BLaER1 treated with 17β-estradiol and CSF1 and Interleukin-3, amounts not matched to agents 10 nM and 100 nM (cell line): ENCODE results near the gene IGF2BP3.

ENCODE experiments used
- H3K27ac ChIP-seq, 11 experiments: shearing (Covaris generic); formaldehyde crosslinking; 2 replicates each; pipeline ENCODE4 v1.8.1; 2022
- H3K27me3 ChIP-seq, 11 experiments: shearing (Covaris generic); formaldehyde crosslinking; 2 replicates each; pipeline ENCODE4 v1.8.1; 2022
- H3K36me3 ChIP-seq, 11 experiments: shearing (Covaris generic); formaldehyde crosslinking; 2 replicates each; pipeline ENCODE4 v1.8.1; 2022
- H3K4me1 ChIP-seq, 10 experiments: shearing (Covaris generic); formaldehyde crosslinking; 2 replicates each; pipeline ENCODE4 v1.8.1; 2022
- H3K4me2 ChIP-seq, 11 experiments: shearing (Covaris generic); formaldehyde crosslinking; 2 replicates each; pipeline ENCODE4 v1.8.1; 2022
- H3K4me3 ChIP-seq, 10 experiments: shearing (Covaris generic); formaldehyde crosslinking; 2 replicates each; pipeline ENCODE4 v1.8.1; 2022
- H3K9ac ChIP-seq, 11 experiments: shearing (Covaris generic); formaldehyde crosslinking; 2 replicates each; pipeline ENCODE4 v1.8.1; 2022
- H3K9me3 ChIP-seq, 11 experiments: shearing (Covaris generic); formaldehyde crosslinking; replicated peaks in 1 of 11; 2 replicates each; pipeline ENCODE4 v1.8.1; 2022
- H4K20me1 ChIP-seq, 11 experiments: shearing (Covaris generic); formaldehyde crosslinking; 2 replicates each; pipeline ENCODE4 v1.8.1; 2022
- Cebpa-rat ChIP-seq, 11 experiments: shearing (Covaris generic); IDR thresholded peaks; 2 replicates each; pipeline ENCODE4 v1.8.1; 2022

IGF2BP3 gene

GRCh38 chr7:23295401-23295697, 174.9 kb downstream of the IGF2BP3 start:
- Histone ChIP-seq H3K9me3 (no peaks in the 10 kb centered on the region), H3K27me3 (no peaks in the 10 kb centered on the region), H3K36me3 (peaks cover 0 to 1% (median 0%) of the 10 kb centered on the region in 11 experiments; a peak in 1 of 22 replicates), H3K4me1 (peaks cover 6 to 19% (median 14%) of the 10 kb centered on the region in 10 experiments), H4K20me1 (peaks cover 0 to 6% (median 0%) of the 10 kb centered on the region in 11 experiments; a peak in 3 of 22 replicates), H3K4me3 (no peak overlapping the region), H3K27ac (no peak overlapping the region), H3K9ac (no peak overlapping the region), H3K4me2 (peak overlapping the region in 7 of 11 experiments; percentile 6 to 41 (median 21); a peak in 8 of 22 replicates)
- peak in 1 of 11 experiments; percentile 13; a peak in 1 of 22 replicates for TF ChIP-seq Cebpa-rat (IDR thresholded peaks at IDR 0.05)

- 0 out of 22 replicates have a peak, but pooled peaks cover 0 to 2% (median 0%) of the 10 kb centered on the region in 11 experiments for H4K20me1 ChIP-seq
- H3K4me3 ChIP-seq, result no peak overlapping the region
- no peak overlapping the region for H3K9ac ChIP-seq
- no peak overlapping the region; a peak in 1 of 22 replicates for H3K27ac ChIP-seq
- no peaks in the 10 kb centered on the region for H3K9me3 ChIP-seq
- no peaks in the 10 kb centered on the region for H3K27me3 ChIP-seq
- H3K36me3 ChIP-seq, result no peaks in the 10 kb centered on the region
- H3K4me1 ChIP-seq, result peaks cover under 1 to 13% (median 9%) of the 10 kb centered on the region in 10 experiments; a peak in 15 of 20 replicates
- peak in 8 of 11 experiments; percentile 20 to 78 (median 66); a peak in 12 of 22 replicates for TF ChIP-seq Cebpa-rat (IDR thresholded peaks at IDR 0.05)
- H3K4me2 ChIP-seq, result peak overlapping the region in 8 of 11 experiments; percentile 6 to 41 (median 21); a peak in 8 of 22 replicates
Observed at GRCh38 chr7:23294549-23295400, 175.5 kb downstream of the IGF2BP3 start.

- Histone ChIP-seq H3K36me3 (no peaks in the 10 kb centered on the region), H3K4me2 (peak overlapping the region in 4 of 11 experiments; percentile 21 to 41 (median 34); a peak in 6 of 22 replicates), H3K9ac (no peak overlapping the region), H3K4me3 (no peak overlapping the region), H3K4me1 (peaks cover 0 to 10% (median 8%) of the 10 kb centered on the region in 10 experiments; a peak in 13 of 20 replicates), H4K20me1 (no peaks in the 10 kb centered on the region), H3K27ac (no peak overlapping the region), H3K27me3 (no peaks in the 10 kb centered on the region), H3K9me3 (0 out of 22 replicates have a peak, but pooled peaks cover 0 to 1% (median 0%) of the 10 kb centered on the region in 11 experiments)
- no peak for TF ChIP-seq Cebpa-rat (IDR thresholded peaks at IDR 0.05)
Observed at GRCh38 chr7:23293500-23294073, 176.7 kb downstream of the IGF2BP3 start.

- H3K9me3 ChIP-seq, result peaks cover 0 to 11% (median under 1%) of the 10 kb centered on the region in 11 experiments; a peak in 9 of 22 replicates
- no peak overlapping the region for H3K4me2 ChIP-seq
- no peak overlapping the region for H3K4me3 ChIP-seq
- no peaks in the 10 kb centered on the region for H3K27me3 ChIP-seq
- H3K27ac ChIP-seq, result no peak overlapping the region
- H3K9ac ChIP-seq, result no peak overlapping the region
- H3K4me1 ChIP-seq, result peaks cover 6 to 18% (median 15%) of the 10 kb centered on the region in 10 experiments; a peak in 18 of 20 replicates
- TF ChIP-seq Cebpa-rat (IDR thresholded peaks at IDR 0.05), result no peak
- H4K20me1 ChIP-seq, result no peaks in the 10 kb centered on the region
- no peaks in the 10 kb centered on the region for H3K36me3 ChIP-seq
Observed at GRCh38 chr7:23292623-23293022, 177.7 kb downstream of the IGF2BP3 start.

GRCh38 chr7:23291957-23292560, 178.2 kb downstream of the IGF2BP3 start:
- H3K36me3 ChIP-seq, result no peaks in the 10 kb centered on the region
- H3K9me3 ChIP-seq, result peaks cover 0 to 16% (median 6%) of the 10 kb centered on the region in 11 experiments; a peak in 12 of 22 replicates
- H3K27ac ChIP-seq, result no peak overlapping the region
- H3K4me1 ChIP-seq, result peaks cover 6 to 23% (median 19%) of the 10 kb centered on the region in 10 experiments; a peak in 18 of 20 replicates
- no peak overlapping the region for H3K4me3 ChIP-seq
- TF ChIP-seq Cebpa-rat (IDR thresholded peaks at IDR 0.05), result no peak
- no peaks in the 10 kb centered on the region for H3K27me3 ChIP-seq
- H4K20me1 ChIP-seq, result no peaks in the 10 kb centered on the region
- no peak overlapping the region for H3K9ac ChIP-seq
- H3K4me2 ChIP-seq, result no peak overlapping the region

GRCh38 chr7:23290993-23291392, 179.3 kb downstream of the IGF2BP3 start:
- Histone ChIP-seq H3K4me1 (peaks cover 6 to 23% (median 19%) of the 10 kb centered on the region in 10 experiments; a peak in 18 of 20 replicates), H3K27me3 (no peaks in the 10 kb centered on the region), H3K36me3 (no peaks in the 10 kb centered on the region), H3K27ac (no peak overlapping the region), H3K9me3 (peaks cover 0 to 24% (median 10%) of the 10 kb centered on the region in 11 experiments; a peak in 13 of 22 replicates), H3K9ac (no peak overlapping the region), H3K4me3 (no peak overlapping the region), H4K20me1 (no peaks in the 10 kb centered on the region), H3K4me2 (no peak overlapping the region)
- TF ChIP-seq Cebpa-rat (IDR thresholded peaks at IDR 0.05), result no peak

GRCh38 chr7:23287612-23288011, 182.7 kb downstream of the IGF2BP3 start:
- Histone ChIP-seq H3K9ac (no peak overlapping the region), H3K4me3 (no peak overlapping the region), H4K20me1 (no peaks in the 10 kb centered on the region), H3K9me3 (peaks cover 0 to 27% (median 15%) of the 10 kb centered on the region in 11 experiments; a peak in 13 of 22 replicates), H3K4me2 (peak overlapping the region; percentile 11 to 63 (median 29); a peak in 16 of 22 replicates), H3K36me3 (no peaks in the 10 kb centered on the region), H3K4me1 (peaks cover 0 to 13% (median 10%) of the 10 kb centered on the region in 10 experiments; a peak in 17 of 20 replicates), H3K27ac (peak overlapping the region in 1 of 11 experiments; percentile 35; a peak in 1 of 22 replicates), H3K27me3 (no peaks in the 10 kb centered on the region)
- no peak for TF ChIP-seq Cebpa-rat (IDR thresholded peaks at IDR 0.05)

- Histone ChIP-seq H3K4me3 (no peak overlapping the region), H3K9ac (no peak overlapping the region), H4K20me1 (no peaks in the 10 kb centered on the region), H3K4me2 (no peak overlapping the region), H3K27ac (no peak overlapping the region), H3K9me3 (peaks cover 0 to 27% (median 15%) of the 10 kb centered on the region in 11 experiments; a peak in 13 of 22 replicates), H3K4me1 (peaks cover 0 to 13% (median 10%) of the 10 kb centered on the region in 10 experiments; a peak in 17 of 20 replicates), H3K27me3 (no peaks in the 10 kb centered on the region), H3K36me3 (no peaks in the 10 kb centered on the region)
- TF ChIP-seq Cebpa-rat (IDR thresholded peaks at IDR 0.05), result no peak
Observed at GRCh38 chr7:23285657-23286646, 184.3 kb downstream of the IGF2BP3 start.
